Measurements from ENCODE around the gene RPS2.
A peak's percentile ranks its signal among the peaks of the same experiment; 100 is the strongest.

- TF ChIP-seq POLR2A (IDR thresholded peaks at IDR 0.05; ENCODE audit: extremely low read depth, insufficient read length) (peak; percentile 31), CTCF (IDR thresholded peaks at IDR 0.05; ENCODE audit: low read depth, low read length) (no peak), MYC (IDR thresholded peaks at IDR 0.05; ENCODE audit: low read depth, low read length) (peak; percentile 94)
- TF ChIP-seq, protein P1, sequence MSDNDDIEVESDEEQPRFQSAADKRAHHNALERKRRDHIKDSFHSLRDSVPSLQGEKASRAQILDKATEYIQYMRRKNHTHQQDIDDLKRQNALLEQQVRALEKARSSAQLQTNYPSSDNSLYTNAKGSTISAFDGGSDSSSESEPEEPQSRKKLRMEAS (IDR thresholded peaks at IDR 0.05; ENCODE audit: low read depth, low read length), result peak; percentile 88
These were observed 26.3 kb downstream of the RPS2 start for GRCh38 chr16:1938316-1938715.
